SK-N-SH treated with all-trans-retinoic acid at 6 μM for 48 hours (cell line): ENCODE measurements around the gene IL22.

Source experiments
- ATAC-seq: fragments of 200-7000 bp; cut with Tn5 transposase; 3 replicates; pipeline ENCODE4 v1.9.1; 2020; ENCODE audit warnings: mild to moderate bottlenecking, moderate library complexity
- ARNTL ChIP-seq: fragments of 450-650 bp; formaldehyde crosslinking; IDR thresholded peaks from 2 replicates; pipeline ENCODE4 v1.5.0; 2020; ENCODE audit warnings: low read depth, mild to moderate bottlenecking, moderate library complexity, borderline replicate concordance
- BACH2 ChIP-seq: fragments of 250-450 bp; sonication (Bioruptor Pico); IDR thresholded peaks from 2 replicates; pipeline ENCODE4 v1.9.0; 2021; ENCODE audit warnings: mild to moderate bottlenecking, borderline replicate concordance
- CSDC2 ChIP-seq: fragments of 250-450 bp; sonication (Bioruptor Pico); IDR thresholded peaks from 2 replicates; pipeline ENCODE4 v1.5.0; 2020; ENCODE audit warnings: mild to moderate bottlenecking, moderate library complexity
- ESRRG ChIP-seq: fragments of 250-450 bp; sonication (Bioruptor Pico); IDR thresholded peaks from 2 replicates; pipeline ENCODE4 v1.6.1; 2021; ENCODE audit warnings: mild to moderate bottlenecking
- GLIS3 ChIP-seq: fragments of 250-450 bp; sonication (Bioruptor Pico); IDR thresholded peaks from 2 replicates; pipeline ENCODE4 v1.5.0; 2020; ENCODE audit warnings: mild to moderate bottlenecking, moderate library complexity
- ISL1 ChIP-seq: fragments of 250-450 bp; sonication (Bioruptor Pico); IDR thresholded peaks from 2 replicates; pipeline ENCODE4 v2.1.2; 2022; ENCODE audit warnings: mild to moderate bottlenecking, moderate library complexity
- OSR1 ChIP-seq: fragments of 250-450 bp; sonication (Bioruptor Pico); IDR thresholded peaks from 2 replicates; pipeline ENCODE4 v1.8.0; 2022; ENCODE audit warnings: moderate library complexity, mild to moderate bottlenecking, inconsistent platforms
- PPARA ChIP-seq: fragments of 250-450 bp; sonication (Bioruptor Pico); IDR thresholded peaks from 2 replicates; pipeline ENCODE4 v1.5.0; 2020; ENCODE audit warnings: mild to moderate bottlenecking, borderline replicate concordance
- RARB ChIP-seq: fragments of 250-450 bp; sonication (Bioruptor Pico); IDR thresholded peaks from 2 replicates; pipeline ENCODE4 v1.8.0; 2021; ENCODE audit warnings: mild to moderate bottlenecking, moderate library complexity
- SNAI2 ChIP-seq: fragments of 250-450 bp; sonication (Bioruptor Pico); IDR thresholded peaks from 2 replicates; pipeline ENCODE4 v1.5.0; 2020; ENCODE audit warnings: mild to moderate bottlenecking, moderate library complexity
- TCF4 ChIP-seq: fragments of 250-450 bp; sonication (Bioruptor Pico); IDR thresholded peaks from 2 replicates; pipeline ENCODE4 v1.8.0; 2021; ENCODE audit warnings: mild to moderate bottlenecking, moderate library complexity, borderline replicate concordance
- TOX ChIP-seq: fragments of 250-450 bp; sonication (Bioruptor Pico); IDR thresholded peaks from 2 replicates; pipeline ENCODE4 v1.8.0; 2021; ENCODE audit warnings: mild to moderate bottlenecking, moderate library complexity, borderline replicate concordance
- ZC3H10 ChIP-seq: fragments of 250-450 bp; sonication (Bioruptor Pico); IDR thresholded peaks from 2 replicates; pipeline ENCODE4 v1.5.1; 2021; ENCODE audit warnings: mild to moderate bottlenecking, moderate library complexity
- ZFP3 ChIP-seq: fragments of 250-450 bp; sonication (Bioruptor Pico); IDR thresholded peaks from 2 replicates; pipeline ENCODE4 v1.5.0; 2020; ENCODE audit warnings: mild to moderate bottlenecking, moderate library complexity
- ZFP30 ChIP-seq: fragments of 450-650 bp; formaldehyde crosslinking; IDR thresholded peaks from 2 replicates; pipeline ENCODE4 v1.5.0; 2022; ENCODE audit warnings: mild to moderate bottlenecking, moderate library complexity
- ZNF565 ChIP-seq: fragments of 450-650 bp; formaldehyde crosslinking; conservative IDR thresholded peaks from 2 replicates; pipeline ENCODE4 v1.5.0; 2020; ENCODE audit warnings: low read depth, mild to moderate bottlenecking, moderate library complexity
- ZNF70 ChIP-seq: fragments of 450-650 bp; formaldehyde crosslinking; IDR thresholded peaks from 2 replicates; pipeline ENCODE4 v1.5.0; 2020; ENCODE audit warnings: mild to moderate bottlenecking, moderate library complexity
- ZNF8 ChIP-seq: fragments of 450-650 bp; formaldehyde crosslinking; IDR thresholded peaks from 2 replicates; pipeline ENCODE4 v1.5.0; 2020; ENCODE audit warnings: mild to moderate bottlenecking, moderate library complexity
- TF ChIP-seq, protein P1 (sequence below): fragments of 250-450 bp; sonication (Bioruptor Pico); IDR thresholded peaks from 2 replicates; pipeline ENCODE4 v1.8.0; 2020; ENCODE audit warnings: mild to moderate bottlenecking, moderate library complexity, borderline replicate concordance
- TF ChIP-seq, protein P2 (sequence below): fragments of 250-450 bp; sonication (Bioruptor Pico); IDR thresholded peaks from 2 replicates; pipeline ENCODE4 v1.5.1; 2020; ENCODE audit warnings: low read depth, mild to moderate bottlenecking, moderate library complexity
- TF ChIP-seq, protein P3 (sequence below): fragments of 250-450 bp; sonication (Bioruptor Pico); IDR thresholded peaks from 2 replicates; pipeline ENCODE4 v1.5.0; 2020; ENCODE audit warnings: mild to moderate bottlenecking, moderate library complexity
- TF ChIP-seq, protein P4 (sequence below): fragments of 250-450 bp; sonication (Bioruptor Pico); IDR thresholded peaks from 2 replicates; pipeline ENCODE4 v1.8.0; 2021; ENCODE audit warnings: low read depth, mild to moderate bottlenecking, moderate library complexity, borderline replicate concordance
- TF ChIP-seq, protein P5 (sequence below): fragments of 250-450 bp; sonication (Bioruptor Pico); IDR thresholded peaks from 2 replicates; pipeline ENCODE4 v1.5.1; 2021; ENCODE audit warnings: mild to moderate bottlenecking, moderate library complexity

IL22 gene

DNA sequence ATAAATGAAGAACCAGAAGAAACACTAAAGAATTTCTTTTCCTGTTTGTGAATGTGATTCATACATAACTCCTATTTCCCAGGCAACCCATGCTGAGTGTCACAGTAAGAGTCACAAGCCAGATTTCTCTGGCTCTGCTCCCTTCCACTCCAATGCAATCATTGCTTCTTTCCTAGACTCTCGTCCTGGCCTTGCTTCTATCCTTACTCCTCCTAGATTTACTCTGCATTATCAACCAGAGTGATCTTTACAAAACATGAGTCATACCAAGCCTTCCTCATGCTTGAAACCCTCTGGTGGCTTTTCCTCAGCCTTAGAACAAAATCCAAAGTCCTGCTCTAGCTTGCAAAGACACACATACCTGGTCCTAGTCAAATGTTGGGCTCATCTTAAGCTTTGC is 13.3 kb downstream of the IL22 start:
- peak; percentile 87 for ATAC-seq
- no peak for TF ChIP-seq ZNF8 (CRISPR knock-in tag)
- no peak for TF ChIP-seq PPARA (CRISPR knock-in tag)
- no peak for TF ChIP-seq CSDC2 (CRISPR knock-in tag)
- no peak for TF ChIP-seq SNAI2 (CRISPR knock-in tag)
- TF ChIP-seq ZFP30: no peak
- no peak for TF ChIP-seq ZC3H10 (CRISPR knock-in tag)
- no peak for TF ChIP-seq ESRRG
- TF ChIP-seq, protein P1, sequence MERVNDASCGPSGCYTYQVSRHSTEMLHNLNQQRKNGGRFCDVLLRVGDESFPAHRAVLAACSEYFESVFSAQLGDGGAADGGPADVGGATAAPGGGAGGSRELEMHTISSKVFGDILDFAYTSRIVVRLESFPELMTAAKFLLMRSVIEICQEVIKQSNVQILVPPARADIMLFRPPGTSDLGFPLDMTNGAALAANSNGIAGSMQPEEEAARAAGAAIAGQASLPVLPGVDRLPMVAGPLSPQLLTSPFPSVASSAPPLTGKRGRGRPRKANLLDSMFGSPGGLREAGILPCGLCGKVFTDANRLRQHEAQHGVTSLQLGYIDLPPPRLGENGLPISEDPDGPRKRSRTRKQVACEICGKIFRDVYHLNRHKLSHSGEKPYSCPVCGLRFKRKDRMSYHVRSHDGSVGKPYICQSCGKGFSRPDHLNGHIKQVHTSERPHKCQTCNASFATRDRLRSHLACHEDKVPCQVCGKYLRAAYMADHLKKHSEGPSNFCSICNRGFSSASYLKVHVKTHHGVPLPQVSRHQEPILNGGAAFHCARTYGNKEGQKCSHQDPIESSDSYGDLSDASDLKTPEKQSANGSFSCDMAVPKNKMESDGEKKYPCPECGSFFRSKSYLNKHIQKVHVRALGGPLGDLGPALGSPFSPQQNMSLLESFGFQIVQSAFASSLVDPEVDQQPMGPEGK (CRISPR knock-in tag): no peak
- no peak for TF ChIP-seq ZNF70 (CRISPR knock-in tag)
- no peak for TF ChIP-seq ZNF565 (CRISPR knock-in tag)
- no peak for TF ChIP-seq ARNTL (CRISPR knock-in tag)
- TF ChIP-seq, protein P2, sequence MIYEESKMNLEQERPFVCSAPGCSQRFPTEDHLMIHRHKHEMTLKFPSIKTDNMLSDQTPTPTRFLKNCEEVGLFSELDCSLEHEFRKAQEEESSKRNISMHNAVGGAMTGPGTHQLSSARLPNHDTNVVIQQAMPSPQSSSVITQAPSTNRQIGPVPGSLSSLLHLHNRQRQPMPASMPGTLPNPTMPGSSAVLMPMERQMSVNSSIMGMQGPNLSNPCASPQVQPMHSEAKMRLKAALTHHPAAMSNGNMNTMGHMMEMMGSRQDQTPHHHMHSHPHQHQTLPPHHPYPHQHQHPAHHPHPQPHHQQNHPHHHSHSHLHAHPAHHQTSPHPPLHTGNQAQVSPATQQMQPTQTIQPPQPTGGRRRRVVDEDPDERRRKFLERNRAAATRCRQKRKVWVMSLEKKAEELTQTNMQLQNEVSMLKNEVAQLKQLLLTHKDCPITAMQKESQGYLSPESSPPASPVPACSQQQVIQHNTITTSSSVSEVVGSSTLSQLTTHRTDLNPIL (CRISPR knock-in tag): no peak
- no peak for TF ChIP-seq TOX (CRISPR knock-in tag)
- no peak for TF ChIP-seq RARB (CRISPR knock-in tag)
- TF ChIP-seq, protein P3, sequence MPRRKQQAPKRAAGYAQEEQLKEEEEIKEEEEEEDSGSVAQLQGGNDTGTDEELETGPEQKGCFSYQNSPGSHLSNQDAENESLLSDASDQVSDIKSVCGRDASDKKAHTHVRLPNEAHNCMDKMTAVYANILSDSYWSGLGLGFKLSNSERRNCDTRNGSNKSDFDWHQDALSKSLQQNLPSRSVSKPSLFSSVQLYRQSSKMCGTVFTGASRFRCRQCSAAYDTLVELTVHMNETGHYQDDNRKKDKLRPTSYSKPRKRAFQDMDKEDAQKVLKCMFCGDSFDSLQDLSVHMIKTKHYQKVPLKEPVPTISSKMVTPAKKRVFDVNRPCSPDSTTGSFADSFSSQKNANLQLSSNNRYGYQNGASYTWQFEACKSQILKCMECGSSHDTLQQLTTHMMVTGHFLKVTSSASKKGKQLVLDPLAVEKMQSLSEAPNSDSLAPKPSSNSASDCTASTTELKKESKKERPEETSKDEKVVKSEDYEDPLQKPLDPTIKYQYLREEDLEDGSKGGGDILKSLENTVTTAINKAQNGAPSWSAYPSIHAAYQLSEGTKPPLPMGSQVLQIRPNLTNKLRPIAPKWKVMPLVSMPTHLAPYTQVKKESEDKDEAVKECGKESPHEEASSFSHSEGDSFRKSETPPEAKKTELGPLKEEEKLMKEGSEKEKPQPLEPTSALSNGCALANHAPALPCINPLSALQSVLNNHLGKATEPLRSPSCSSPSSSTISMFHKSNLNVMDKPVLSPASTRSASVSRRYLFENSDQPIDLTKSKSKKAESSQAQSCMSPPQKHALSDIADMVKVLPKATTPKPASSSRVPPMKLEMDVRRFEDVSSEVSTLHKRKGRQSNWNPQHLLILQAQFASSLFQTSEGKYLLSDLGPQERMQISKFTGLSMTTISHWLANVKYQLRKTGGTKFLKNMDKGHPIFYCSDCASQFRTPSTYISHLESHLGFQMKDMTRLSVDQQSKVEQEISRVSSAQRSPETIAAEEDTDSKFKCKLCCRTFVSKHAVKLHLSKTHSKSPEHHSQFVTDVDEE: no peak
- TF ChIP-seq, protein P4, sequence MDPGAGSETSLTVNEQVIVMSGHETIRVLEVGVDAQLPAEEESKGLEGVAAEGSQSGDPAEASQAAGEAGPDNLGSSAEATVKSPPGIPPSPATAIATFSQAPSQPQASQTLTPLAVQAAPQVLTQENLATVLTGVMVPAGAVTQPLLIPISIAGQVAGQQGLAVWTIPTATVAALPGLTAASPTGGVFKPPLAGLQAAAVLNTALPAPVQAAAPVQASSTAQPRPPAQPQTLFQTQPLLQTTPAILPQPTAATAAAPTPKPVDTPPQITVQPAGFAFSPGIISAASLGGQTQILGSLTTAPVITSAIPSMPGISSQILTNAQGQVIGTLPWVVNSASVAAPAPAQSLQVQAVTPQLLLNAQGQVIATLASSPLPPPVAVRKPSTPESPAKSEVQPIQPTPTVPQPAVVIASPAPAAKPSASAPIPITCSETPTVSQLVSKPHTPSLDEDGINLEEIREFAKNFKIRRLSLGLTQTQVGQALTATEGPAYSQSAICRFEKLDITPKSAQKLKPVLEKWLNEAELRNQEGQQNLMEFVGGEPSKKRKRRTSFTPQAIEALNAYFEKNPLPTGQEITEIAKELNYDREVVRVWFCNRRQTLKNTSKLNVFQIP (CRISPR knock-in tag): no peak
- TF ChIP-seq TCF4 (CRISPR knock-in tag): no peak
- no peak for TF ChIP-seq ISL1 (CRISPR knock-in tag)
- TF ChIP-seq, protein P5, sequence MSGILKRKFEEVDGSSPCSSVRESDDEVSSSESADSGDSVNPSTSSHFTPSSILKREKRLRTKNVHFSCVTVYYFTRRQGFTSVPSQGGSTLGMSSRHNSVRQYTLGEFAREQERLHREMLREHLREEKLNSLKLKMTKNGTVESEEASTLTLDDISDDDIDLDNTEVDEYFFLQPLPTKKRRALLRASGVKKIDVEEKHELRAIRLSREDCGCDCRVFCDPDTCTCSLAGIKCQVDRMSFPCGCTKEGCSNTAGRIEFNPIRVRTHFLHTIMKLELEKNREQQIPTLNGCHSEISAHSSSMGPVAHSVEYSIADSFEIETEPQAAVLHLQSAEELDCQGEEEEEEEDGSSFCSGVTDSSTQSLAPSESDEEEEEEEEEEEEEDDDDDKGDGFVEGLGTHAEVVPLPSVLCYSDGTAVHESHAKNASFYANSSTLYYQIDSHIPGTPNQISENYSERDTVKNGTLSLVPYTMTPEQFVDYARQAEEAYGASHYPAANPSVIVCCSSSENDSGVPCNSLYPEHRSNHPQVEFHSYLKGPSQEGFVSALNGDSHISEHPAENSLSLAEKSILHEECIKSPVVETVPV: no peak
- no peak for TF ChIP-seq ZFP3 (CRISPR knock-in tag)

DNA sequence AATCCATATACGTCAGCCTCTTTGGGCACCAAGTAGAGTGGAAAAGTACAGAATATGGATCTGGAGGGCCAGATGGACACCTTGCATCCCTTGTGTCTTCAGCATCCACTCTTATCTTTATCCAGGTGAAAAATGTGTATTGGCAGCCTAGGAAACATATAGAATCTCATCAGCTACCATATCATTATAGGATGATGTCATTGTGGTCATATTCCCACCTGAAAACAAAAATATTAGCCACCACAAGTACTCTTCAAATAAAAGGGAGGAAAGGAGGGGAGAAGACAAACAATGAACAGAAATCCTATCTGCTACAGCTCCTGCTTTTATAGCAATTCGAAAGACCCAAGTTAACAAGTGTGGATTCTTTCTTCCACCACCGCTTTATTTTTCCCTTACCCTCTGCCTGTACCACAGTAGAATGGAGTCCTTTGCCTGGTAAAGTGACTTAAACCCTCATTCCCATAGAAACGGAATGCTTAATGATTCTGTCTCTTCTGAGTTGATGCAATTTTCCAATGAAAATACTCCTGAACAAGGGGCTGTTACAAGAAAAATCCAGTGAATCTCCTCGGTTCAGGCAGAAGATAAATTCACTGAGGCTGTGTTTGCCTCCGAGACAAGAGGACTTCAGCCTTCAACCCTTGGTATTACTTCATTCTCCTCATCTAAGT is 14.0 kb downstream of the IL22 start:
- ATAC-seq: peak; percentile 5; the same call in 1 of the 3 replicates
- TF ChIP-seq ARNTL (CRISPR knock-in tag) (no peak), ISL1 (CRISPR knock-in tag) (no peak), GLIS3 (CRISPR knock-in tag) (no peak), OSR1 (CRISPR knock-in tag) (no peak), BACH2 (CRISPR knock-in tag) (no peak), CSDC2 (CRISPR knock-in tag) (no peak), TCF4 (CRISPR knock-in tag) (no peak), SNAI2 (CRISPR knock-in tag) (no peak), ZC3H10 (CRISPR knock-in tag) (no peak), TOX (CRISPR knock-in tag) (no peak)
- TF ChIP-seq, protein P1 (CRISPR knock-in tag): no peak
- TF ChIP-seq, protein P2 (CRISPR knock-in tag): no peak
- TF ChIP-seq, protein P4 (CRISPR knock-in tag): no peak
- TF ChIP-seq, protein P5: no peak
